Measurements from ENCODE around the gene TSHZ2. TPM values are rescaled to one million over a fixed set of nuclear protein-coding genes. Genes with fewer than 3 reads are reported as not detected.

TSHZ2 gene
- total RNA-seq, 1 experiment from 2014 or later: 0.07 TPM

GRCh38 chr20:52996130-52996529 is 24.0 kb downstream of the TSHZ2 start:
- no peak overlapping the region for H3K27ac ChIP-seq (ENCODE audit: low read depth, low read length)
- intact Hi-C loops (cut with micrococcal nuclease): no loop called here
- no peaks in the 10 kb centered on the region for H4K20me1 ChIP-seq (ENCODE audit: insufficient read depth)
- no peak overlapping the region for H3K4me3 ChIP-seq (replicated peaks in 1 of 2; ENCODE audit: low read depth in 1 of 2, low read length in 2 of 2)
- ChIA-PET CTCF (no interaction called here), RAD21 (ENCODE audit: low non-redundant PET in 1 of 2, low total read pairs in 2 of 2, uncharacterized antibody in 2 of 2, unreplicated experiment in 2 of 2) (no interaction called here), POLR2A (no interaction called here)
- H3K27me3 ChIP-seq (ENCODE audit: insufficient read depth, low read length): no peaks in the 10 kb centered on the region
- no peak for DNase-seq (ENCODE audit: low read depth, low spot score)
- H3K4me2 ChIP-seq (ENCODE audit: low read length): no peak overlapping the region
- no peak overlapping the region for H2AFZ ChIP-seq (ENCODE audit: low read depth, low read length, poor library complexity, severe bottlenecking)
- no peaks in the 10 kb centered on the region for H3K9me2 ChIP-seq (ENCODE audit: insufficient read depth)
- H3K9me3 ChIP-seq (ENCODE audit: control insufficient read depth in 1 of 2, insufficient read depth in 1 of 2, low read depth in 1 of 2, low read length in 2 of 2): peaks cover 0 to 3% of the 10 kb centered on the region in 2 experiments; a peak in 1 of 4 replicates
- H3K79me2 ChIP-seq (ENCODE audit: insufficient read depth, low read length): no peaks in the 10 kb centered on the region
- H3K9ac ChIP-seq (ENCODE audit: low read length): no peak overlapping the region
- BruUV-seq (replicated peaks): no TSS peak
- H3K36me3 ChIP-seq (ENCODE audit: control insufficient read depth in 1 of 2, insufficient read depth in 2 of 2, low read length in 2 of 2): no peaks in the 10 kb centered on the region
- no peaks in the 10 kb centered on the region for H3K4me1 ChIP-seq (ENCODE audit: control insufficient read depth in 1 of 2, insufficient read depth in 2 of 2, low read length in 2 of 2)
- no peak for TF ChIP-seq YY1 (IDR thresholded peaks at IDR 0.05; ENCODE audit: extremely low read depth, insufficient replicate concordance, low read depth, low read length)
- no peak for TF ChIP-seq ZNF274 (IDR thresholded peaks at IDR 0.05; ENCODE audit: low read depth, low read length)
- no peak for ATAC-seq

DNA sequence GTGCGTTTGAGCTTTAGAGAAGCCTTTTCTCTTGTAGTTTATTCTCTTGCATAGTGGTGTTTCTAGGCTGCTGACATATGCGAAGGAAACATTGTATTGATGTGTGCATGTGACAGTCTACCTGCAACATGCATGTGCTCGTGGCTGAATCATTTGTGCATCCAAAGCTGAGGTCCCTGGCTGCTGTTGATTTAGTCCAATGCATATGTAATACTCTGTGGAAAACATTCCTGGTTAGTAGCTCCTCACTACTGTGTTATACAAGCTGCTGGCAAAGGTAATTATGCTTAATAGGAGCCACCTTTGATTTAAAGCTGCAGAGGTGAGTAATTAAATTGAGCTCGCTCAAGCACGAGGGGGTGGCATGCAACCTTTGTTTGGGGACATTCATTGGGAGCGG is 24.5 kb downstream of the TSHZ2 start:
- POLR2A ChIA-PET: no interaction called here
- Histone ChIP-seq H3K4me1 (ENCODE audit: control insufficient read depth in 1 of 2, insufficient read depth in 2 of 2, low read length in 2 of 2) (no peaks in the 10 kb centered on the region), H2AFZ (ENCODE audit: low read depth, low read length, poor library complexity, severe bottlenecking) (no peak overlapping the region), H3K9me3 (ENCODE audit: control insufficient read depth in 1 of 2, insufficient read depth in 1 of 2, low read depth in 1 of 2, low read length in 2 of 2) (peaks cover 0 to 3% of the 10 kb centered on the region in 2 experiments; a peak in 1 of 4 replicates), H3K4me3 (replicated peaks in 1 of 2; ENCODE audit: low read depth in 1 of 2, low read length in 2 of 2) (no peak overlapping the region), H3K27me3 (ENCODE audit: insufficient read depth, low read length) (no peaks in the 10 kb centered on the region), H3K27ac (ENCODE audit: low read depth, low read length) (no peak overlapping the region), H3K79me2 (ENCODE audit: insufficient read depth, low read length) (no peaks in the 10 kb centered on the region), H3K36me3 (ENCODE audit: control insufficient read depth in 1 of 2, insufficient read depth in 2 of 2, low read length in 2 of 2) (no peaks in the 10 kb centered on the region), H4K20me1 (ENCODE audit: insufficient read depth) (no peaks in the 10 kb centered on the region), H3K4me2 (ENCODE audit: low read length) (no peak overlapping the region), H3K9me2 (ENCODE audit: insufficient read depth) (no peaks in the 10 kb centered on the region), H3K9ac (ENCODE audit: low read length) (no peak overlapping the region)
- DNase-seq (ENCODE audit: low read depth, low spot score): no peak
- CTCF ChIA-PET: no interaction called here
- RAD21 ChIA-PET (ENCODE audit: low non-redundant PET in 1 of 2, low total read pairs in 2 of 2, uncharacterized antibody in 2 of 2, unreplicated experiment in 2 of 2): no interaction called here
- ATAC-seq: no peak
- TF ChIP-seq CTCF (IDR thresholded peaks at IDR 0.05 in 2 of 3, conservative IDR thresholded peaks at IDR 0.05 in 1 of 3; ENCODE audit: borderline replicate concordance in 1 of 3, insufficient read depth in 1 of 3, low read depth in 2 of 3, low read length in 2 of 3) (no peak), TCF7L2 (IDR thresholded peaks at IDR 0.05; ENCODE audit: borderline replicate concordance, extremely low read depth, insufficient read depth, insufficient read length) (no peak), ZNF274 (IDR thresholded peaks at IDR 0.05; ENCODE audit: low read depth, low read length) (no peak), ELF1 (IDR thresholded peaks at IDR 0.05; ENCODE audit: borderline replicate concordance, low read depth) (no peak), FOSL1 (IDR thresholded peaks at IDR 0.05; ENCODE audit: low read depth) (no peak), YY1 (IDR thresholded peaks at IDR 0.05; ENCODE audit: extremely low read depth, insufficient replicate concordance, low read depth, low read length) (no peak), SP1 (IDR thresholded peaks at IDR 0.05; ENCODE audit: low read depth) (no peak), CEBPB (IDR thresholded peaks at IDR 0.05; ENCODE audit: low read depth) (no peak)
- TF ChIP-seq, protein P1, sequence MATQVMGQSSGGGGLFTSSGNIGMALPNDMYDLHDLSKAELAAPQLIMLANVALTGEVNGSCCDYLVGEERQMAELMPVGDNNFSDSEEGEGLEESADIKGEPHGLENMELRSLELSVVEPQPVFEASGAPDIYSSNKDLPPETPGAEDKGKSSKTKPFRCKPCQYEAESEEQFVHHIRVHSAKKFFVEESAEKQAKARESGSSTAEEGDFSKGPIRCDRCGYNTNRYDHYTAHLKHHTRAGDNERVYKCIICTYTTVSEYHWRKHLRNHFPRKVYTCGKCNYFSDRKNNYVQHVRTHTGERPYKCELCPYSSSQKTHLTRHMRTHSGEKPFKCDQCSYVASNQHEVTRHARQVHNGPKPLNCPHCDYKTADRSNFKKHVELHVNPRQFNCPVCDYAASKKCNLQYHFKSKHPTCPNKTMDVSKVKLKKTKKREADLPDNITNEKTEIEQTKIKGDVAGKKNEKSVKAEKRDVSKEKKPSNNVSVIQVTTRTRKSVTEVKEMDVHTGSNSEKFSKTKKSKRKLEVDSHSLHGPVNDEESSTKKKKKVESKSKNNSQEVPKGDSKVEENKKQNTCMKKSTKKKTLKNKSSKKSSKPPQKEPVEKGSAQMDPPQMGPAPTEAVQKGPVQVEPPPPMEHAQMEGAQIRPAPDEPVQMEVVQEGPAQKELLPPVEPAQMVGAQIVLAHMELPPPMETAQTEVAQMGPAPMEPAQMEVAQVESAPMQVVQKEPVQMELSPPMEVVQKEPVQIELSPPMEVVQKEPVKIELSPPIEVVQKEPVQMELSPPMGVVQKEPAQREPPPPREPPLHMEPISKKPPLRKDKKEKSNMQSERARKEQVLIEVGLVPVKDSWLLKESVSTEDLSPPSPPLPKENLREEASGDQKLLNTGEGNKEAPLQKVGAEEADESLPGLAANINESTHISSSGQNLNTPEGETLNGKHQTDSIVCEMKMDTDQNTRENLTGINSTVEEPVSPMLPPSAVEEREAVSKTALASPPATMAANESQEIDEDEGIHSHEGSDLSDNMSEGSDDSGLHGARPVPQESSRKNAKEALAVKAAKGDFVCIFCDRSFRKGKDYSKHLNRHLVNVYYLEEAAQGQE (IDR thresholded peaks at IDR 0.05; ENCODE audit: low read depth): no peak
- TF ChIP-seq, protein P2, sequence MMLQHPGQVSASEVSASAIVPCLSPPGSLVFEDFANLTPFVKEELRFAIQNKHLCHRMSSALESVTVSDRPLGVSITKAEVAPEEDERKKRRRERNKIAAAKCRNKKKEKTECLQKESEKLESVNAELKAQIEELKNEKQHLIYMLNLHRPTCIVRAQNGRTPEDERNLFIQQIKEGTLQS (IDR thresholded peaks at IDR 0.05): no peak
- intact Hi-C loops (cut with micrococcal nuclease): no loop called here
- BruUV-seq (replicated peaks): no TSS peak

All from HCT116 (cell line).